Progenitor cell of endocrine pancreas (in vitro differentiated cells): ENCODE measurements around the gene FRMD4A. TPM values are rescaled to one million over a fixed set of nuclear protein-coding genes. Genes with fewer than 3 reads are reported as not detected.
"Not testable (repeated sequence)": the region's sequence is repeated elsewhere in the genome, so short reads cannot be mapped to it uniquely, and the experiment has no call there.

Experiments
- DNase-seq: peaks from one replicate; pipeline ENCODE4 v3.0.0; 2021; ENCODE audit warnings: low spot score; ENCODE audit not compliant: unreplicated experiment
- H3K27ac Mint-ChIP-seq: 2 replicates; pipeline ENCODE4 v1.8.0; 2021; ENCODE audit warnings: mild to moderate bottlenecking, moderate library complexity, mixed read lengths
- H3K27me3 Mint-ChIP-seq: 2 replicates; pipeline ENCODE4 v1.8.0; 2021; ENCODE audit warnings: mixed read lengths
- H3K36me3 Mint-ChIP-seq: 2 replicates; pipeline ENCODE4 v1.8.0; 2022; ENCODE audit warnings: mixed read lengths; ENCODE audit not compliant: insufficient read depth
- H3K4me1 Mint-ChIP-seq: 2 replicates; pipeline ENCODE4 v1.8.0; 2021; ENCODE audit warnings: low read depth, mixed read lengths
- H3K4me3 Mint-ChIP-seq: 2 replicates; pipeline ENCODE4 v1.8.0; 2021; ENCODE audit warnings: low read depth, mild to moderate bottlenecking, moderate library complexity, mixed read lengths
- H3K9me3 Mint-ChIP-seq: 2 replicates; pipeline ENCODE4 v1.8.0; 2021; ENCODE audit warnings: low read depth, mixed read lengths
- CTCF ChIP-seq: fragments of 200-600 bp; sonication (generic); IDR thresholded peaks from one replicate; pipeline ENCODE4 v1.5.0; 2021; ENCODE audit warnings: antibody characterized with exemption, mild to moderate bottlenecking; ENCODE audit not compliant: unreplicated experiment
- total RNA-seq: library from RNA; stranded (reverse); gene quantifications from 2 replicates; pipeline ENCODE4 v1.2.1, GENCODE V29; 2021

FRMD4A gene
- total RNA-seq, 1 donor from 2014 or later = 42.2 TPM

DNA sequence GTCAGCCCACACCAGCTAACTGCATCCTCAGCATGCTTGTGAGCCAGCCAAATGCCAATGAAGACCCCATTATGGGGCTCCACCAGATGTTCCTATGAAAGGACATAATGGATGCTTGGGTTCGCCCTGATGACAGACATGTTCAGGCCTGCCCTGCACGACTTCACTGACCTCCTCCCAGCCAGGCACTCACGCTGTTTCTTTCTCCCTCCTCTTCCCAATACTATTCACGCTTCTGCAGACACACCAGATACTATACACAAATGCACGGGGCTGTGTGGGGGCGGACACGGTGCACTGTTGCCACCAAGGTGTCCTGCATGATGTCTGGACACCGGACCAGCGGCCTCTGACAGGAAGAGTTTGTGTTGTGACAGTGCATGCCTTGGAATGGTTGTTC lies 459.7 kb downstream of the FRMD4A start:
- no peaks in the 10 kb centered on the region for H3K27me3 Mint-ChIP-seq
- no peak overlapping the region for H3K27ac Mint-ChIP-seq
- no peaks in the 10 kb centered on the region for H3K9me3 Mint-ChIP-seq
- H3K4me1 Mint-ChIP-seq = no peaks in the 10 kb centered on the region
- no peak for DNase-seq
- no peaks in the 10 kb centered on the region for H3K36me3 Mint-ChIP-seq
- no peak for TF ChIP-seq CTCF
- H3K4me3 Mint-ChIP-seq = no peak overlapping the region

GRCh38 chr10:13869295-13869664 lies 461.4 kb downstream of the FRMD4A start:
- Mint-ChIP-seq H3K4me1 (no peaks in the 10 kb centered on the region), H3K4me3 (no peak overlapping the region), H3K27me3 (no peaks in the 10 kb centered on the region), H3K27ac (no peak overlapping the region), H3K36me3 (no peaks in the 10 kb centered on the region), H3K9me3 (no peaks in the 10 kb centered on the region)
- no peak for DNase-seq
- no peak for TF ChIP-seq CTCF

GRCh38 chr10:13868528-13869294 lies 462.0 kb downstream of the FRMD4A start:
- Mint-ChIP-seq H3K36me3 (no peaks in the 10 kb centered on the region), H3K4me1 (no peaks in the 10 kb centered on the region), H3K27ac (no peak overlapping the region), H3K27me3 (no peaks in the 10 kb centered on the region), H3K9me3 (no peaks in the 10 kb centered on the region), H3K4me3 (no peak overlapping the region)
- DNase-seq = no peak
- TF ChIP-seq CTCF = no peak

GRCh38 chr10:13867822-13868221 lies 462.9 kb downstream of the FRMD4A start:
- DNase-seq = no peak
- no peaks in the 10 kb centered on the region for H3K9me3 Mint-ChIP-seq
- no peak overlapping the region for H3K4me3 Mint-ChIP-seq
- no peak for TF ChIP-seq CTCF
- H3K27ac Mint-ChIP-seq = no peak overlapping the region
- peaks cover under 1% of the 10 kb centered on the region for H3K4me1 Mint-ChIP-seq
- no peaks in the 10 kb centered on the region for H3K36me3 Mint-ChIP-seq
- no peaks in the 10 kb centered on the region for H3K27me3 Mint-ChIP-seq

DNA sequence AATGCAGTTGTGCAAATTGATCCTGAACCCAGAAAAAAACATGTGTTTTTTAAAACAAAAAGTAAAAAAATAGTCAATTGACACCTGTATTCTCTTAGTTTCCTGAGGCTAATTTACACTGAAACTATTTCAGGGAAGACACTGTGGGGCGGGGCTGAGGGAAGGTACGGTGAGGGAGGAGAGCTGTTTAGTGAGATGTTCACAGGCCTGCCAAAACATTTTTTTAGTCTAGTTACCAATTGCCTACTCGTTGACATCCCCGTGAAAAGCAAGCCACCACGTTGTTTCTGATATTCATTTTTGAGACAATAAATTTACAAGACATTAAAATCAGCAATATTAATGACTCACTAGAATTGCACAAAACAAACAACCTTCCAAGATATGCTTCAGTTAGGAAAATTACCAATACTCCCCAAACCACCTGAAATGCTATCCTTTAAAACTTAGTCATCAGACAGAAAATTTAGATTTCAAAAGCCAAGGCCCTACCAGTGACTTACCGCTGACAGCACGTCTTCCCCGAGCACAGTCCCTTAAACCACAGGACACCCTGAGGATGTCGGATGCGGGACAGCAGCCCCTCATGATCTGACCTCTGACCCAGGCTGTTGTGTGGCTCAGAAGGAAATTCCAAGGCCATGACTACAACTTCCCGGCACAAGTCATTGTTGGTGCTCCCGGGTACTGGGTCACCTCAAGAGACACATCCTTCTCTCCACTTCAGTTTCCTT lies 464.8 kb downstream of the FRMD4A start:
- peaks cover 1% of the 10 kb centered on the region for H3K4me1 Mint-ChIP-seq
- H3K4me3 Mint-ChIP-seq = no peak overlapping the region
- no peak overlapping the region for H3K27ac Mint-ChIP-seq

DNA sequence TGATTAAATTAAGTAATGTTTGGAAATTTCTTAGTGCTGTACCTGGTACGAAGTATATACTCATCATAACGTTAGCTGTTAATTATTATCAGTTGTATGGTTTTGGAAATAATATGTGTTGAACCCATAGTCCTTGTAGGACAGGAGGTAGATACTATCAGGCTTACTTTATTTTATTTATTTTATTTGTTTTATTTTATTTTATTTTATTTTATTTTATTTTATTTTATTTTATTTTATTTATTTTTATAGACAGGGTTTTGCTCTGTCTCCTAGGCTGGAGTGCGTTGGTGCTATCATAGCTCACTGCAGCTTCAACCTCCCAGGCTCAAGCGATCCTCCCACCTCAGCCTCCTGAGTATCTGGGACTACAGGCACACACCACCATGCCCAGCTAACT lies 465.5 kb downstream of the FRMD4A start:
- not testable (repeated sequence) for H3K27ac Mint-ChIP-seq

More for the DNA sequence above, 464.8 kb downstream of the FRMD4A start:
- no peak for TF ChIP-seq CTCF
- no peak for DNase-seq
- Mint-ChIP-seq H3K27me3 (no peaks in the 10 kb centered on the region), H3K36me3 (no peaks in the 10 kb centered on the region), H3K9me3 (no peaks in the 10 kb centered on the region)

More for the DNA sequence above, 465.5 kb downstream of the FRMD4A start:
- not testable (repeated sequence) for DNase-seq, H3K4me1 Mint-ChIP-seq, H3K27me3 Mint-ChIP-seq, H3K9me3 Mint-ChIP-seq, H3K36me3 Mint-ChIP-seq, H3K4me3 Mint-ChIP-seq
